ENCODE results near the gene SDK1.

- TF ChIP-seq, protein P1, sequence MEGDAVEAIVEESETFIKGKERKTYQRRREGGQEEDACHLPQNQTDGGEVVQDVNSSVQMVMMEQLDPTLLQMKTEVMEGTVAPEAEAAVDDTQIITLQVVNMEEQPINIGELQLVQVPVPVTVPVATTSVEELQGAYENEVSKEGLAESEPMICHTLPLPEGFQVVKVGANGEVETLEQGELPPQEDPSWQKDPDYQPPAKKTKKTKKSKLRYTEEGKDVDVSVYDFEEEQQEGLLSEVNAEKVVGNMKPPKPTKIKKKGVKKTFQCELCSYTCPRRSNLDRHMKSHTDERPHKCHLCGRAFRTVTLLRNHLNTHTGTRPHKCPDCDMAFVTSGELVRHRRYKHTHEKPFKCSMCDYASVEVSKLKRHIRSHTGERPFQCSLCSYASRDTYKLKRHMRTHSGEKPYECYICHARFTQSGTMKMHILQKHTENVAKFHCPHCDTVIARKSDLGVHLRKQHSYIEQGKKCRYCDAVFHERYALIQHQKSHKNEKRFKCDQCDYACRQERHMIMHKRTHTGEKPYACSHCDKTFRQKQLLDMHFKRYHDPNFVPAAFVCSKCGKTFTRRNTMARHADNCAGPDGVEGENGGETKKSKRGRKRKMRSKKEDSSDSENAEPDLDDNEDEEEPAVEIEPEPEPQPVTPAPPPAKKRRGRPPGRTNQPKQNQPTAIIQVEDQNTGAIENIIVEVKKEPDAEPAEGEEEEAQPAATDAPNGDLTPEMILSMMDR (IDR thresholded peaks at IDR 0.05) = no peak
- no peak for TF ChIP-seq POLR2A (IDR thresholded peaks at IDR 0.05)
Measured at GRCh38 chr7:4050126-4050660, 749.1 kb downstream of the SDK1 start.

Measured in body of pancreas (tissue), 4 donors.